Fibroblast of peridontal ligament (primary cell): ENCODE data around the gene KLHL5.
"Not testable (repeated sequence)": the region's sequence is repeated elsewhere in the genome, so short reads cannot be mapped to it uniquely, and the experiment has no call there.

Experiments used
- DNase-seq: peaks from one replicate; pipeline ENCODE4 v3.0.0-alpha.2; 2010; ENCODE audit errors: extremely low read depth

Gene KLHL5, protein sequence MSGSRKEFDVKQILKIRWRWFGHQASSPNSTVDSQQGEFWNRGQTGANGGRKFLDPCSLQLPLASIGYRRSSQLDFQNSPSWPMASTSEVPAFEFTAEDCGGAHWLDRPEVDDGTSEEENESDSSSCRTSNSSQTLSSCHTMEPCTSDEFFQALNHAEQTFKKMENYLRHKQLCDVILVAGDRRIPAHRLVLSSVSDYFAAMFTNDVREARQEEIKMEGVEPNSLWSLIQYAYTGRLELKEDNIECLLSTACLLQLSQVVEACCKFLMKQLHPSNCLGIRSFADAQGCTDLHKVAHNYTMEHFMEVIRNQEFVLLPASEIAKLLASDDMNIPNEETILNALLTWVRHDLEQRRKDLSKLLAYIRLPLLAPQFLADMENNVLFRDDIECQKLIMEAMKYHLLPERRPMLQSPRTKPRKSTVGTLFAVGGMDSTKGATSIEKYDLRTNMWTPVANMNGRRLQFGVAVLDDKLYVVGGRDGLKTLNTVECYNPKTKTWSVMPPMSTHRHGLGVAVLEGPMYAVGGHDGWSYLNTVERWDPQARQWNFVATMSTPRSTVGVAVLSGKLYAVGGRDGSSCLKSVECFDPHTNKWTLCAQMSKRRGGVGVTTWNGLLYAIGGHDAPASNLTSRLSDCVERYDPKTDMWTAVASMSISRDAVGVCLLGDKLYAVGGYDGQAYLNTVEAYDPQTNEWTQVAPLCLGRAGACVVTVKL

DNA sequence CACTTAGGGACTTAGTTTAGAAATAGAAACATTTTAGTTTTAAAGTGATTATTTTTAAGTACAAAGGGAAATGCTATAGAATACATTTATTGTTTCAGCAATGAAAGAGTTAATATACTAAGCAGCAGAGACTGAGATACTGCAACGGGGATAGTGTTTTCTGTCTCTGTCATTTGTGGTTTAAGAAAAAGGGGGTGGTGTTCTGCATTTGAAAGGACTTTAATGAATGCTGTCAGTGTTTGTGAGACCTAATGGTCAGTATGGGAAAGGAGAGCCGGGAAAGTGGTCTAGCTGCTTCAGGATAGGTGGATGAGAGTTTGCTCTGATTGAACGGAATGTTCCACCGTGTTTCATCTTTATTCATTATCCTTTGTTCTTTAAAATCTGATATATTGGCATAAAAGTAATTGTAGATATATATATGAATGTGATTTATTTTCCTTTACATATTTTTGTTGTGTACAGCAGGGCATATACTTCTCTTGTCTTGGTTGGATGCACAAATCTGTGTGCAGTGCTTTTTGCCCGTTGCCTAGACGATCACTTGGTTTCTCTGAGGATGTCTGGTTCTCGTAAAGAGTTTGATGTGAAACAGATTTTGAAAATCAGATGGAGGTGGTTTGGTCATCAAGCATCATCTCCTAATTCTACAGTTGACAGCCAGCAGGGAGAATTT lies at the start of gene KLHL5:
Gene KLHL5 (plus strand): TSS at position 139 of the 676 bp plus-strand sequence. CDS start 421 bp downstream, at position 560.
- peak; percentile 55 for DNase-seq

DNA sequence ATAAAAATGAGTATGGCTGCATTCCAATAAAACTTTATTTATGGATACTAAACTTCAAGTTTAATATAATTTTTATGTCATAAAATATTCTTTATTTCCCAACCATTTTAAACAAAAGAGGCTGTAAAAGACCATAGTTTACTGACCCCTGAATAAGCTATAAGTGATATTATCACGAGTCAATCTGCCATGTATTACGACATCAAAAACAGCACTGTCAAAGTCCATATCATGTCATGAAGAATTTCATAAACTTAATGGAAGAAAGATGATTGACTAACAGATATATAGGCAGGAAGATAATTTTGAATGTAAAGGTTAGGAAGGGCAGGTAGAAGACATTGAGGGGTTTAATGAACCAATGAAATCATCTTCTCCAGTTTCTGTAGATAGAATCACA lies 48.0 kb upstream of the KLHL5 start:
- no peak for DNase-seq

DNA sequence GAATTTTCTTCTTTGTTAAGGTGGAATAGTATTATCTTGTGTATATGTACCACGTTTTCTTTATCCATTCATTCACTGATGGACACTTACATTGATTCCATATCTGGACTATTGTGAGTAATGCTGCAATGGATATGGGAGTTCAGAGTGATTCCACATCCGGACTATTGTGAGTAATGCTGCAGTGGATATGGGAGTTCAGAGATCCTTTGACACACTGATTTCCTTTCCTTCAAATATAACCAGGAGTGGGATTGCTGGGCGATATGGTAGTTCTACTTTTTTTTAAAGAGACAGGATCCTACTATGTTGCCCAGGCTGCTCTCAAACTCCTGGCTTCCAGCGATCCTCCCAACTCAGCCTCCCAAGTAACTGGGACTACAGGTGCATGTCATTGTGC lies 41.9 kb upstream of the KLHL5 start:
- no peak for DNase-seq

DNA sequence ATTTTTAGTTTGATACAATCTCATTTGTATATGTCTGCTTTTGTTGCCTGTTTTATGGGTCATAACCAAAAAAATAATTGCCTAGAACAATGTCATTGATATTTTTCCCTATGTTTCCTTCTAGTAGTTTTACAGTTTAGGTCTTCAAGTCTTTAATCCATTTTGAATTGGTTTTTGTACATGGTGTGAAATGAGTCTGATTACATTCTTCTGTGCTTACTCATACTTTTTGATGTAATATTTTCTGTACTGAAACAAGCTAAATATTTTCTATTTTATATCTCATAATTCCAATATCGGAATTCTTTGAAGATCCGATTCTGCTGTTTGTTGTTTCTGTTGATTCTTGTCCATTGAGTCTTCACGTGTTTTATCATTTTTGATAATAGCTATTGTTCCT lies 40.4 kb upstream of the KLHL5 start:
- DNase-seq: peak; percentile 16

DNA sequence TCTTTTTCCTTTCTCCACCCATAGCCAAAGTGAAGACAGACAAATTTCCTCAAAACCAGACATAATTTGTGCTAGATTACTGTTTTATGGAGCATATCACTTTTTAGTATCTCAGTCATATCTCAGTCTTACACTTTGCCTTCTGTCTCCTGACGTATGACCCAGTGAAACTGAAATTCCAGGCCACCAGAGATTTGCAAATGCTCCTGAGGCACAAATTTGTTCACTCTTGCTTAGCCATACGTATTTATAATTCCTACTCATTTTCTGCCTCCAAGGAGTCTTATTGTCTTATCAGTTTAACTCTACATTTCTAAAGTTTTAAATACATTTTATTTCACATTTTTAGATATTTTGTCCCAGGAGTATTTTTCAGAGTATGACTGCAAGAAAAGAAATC lies 39.8 kb upstream of the KLHL5 start:
- no peak for DNase-seq

DNA sequence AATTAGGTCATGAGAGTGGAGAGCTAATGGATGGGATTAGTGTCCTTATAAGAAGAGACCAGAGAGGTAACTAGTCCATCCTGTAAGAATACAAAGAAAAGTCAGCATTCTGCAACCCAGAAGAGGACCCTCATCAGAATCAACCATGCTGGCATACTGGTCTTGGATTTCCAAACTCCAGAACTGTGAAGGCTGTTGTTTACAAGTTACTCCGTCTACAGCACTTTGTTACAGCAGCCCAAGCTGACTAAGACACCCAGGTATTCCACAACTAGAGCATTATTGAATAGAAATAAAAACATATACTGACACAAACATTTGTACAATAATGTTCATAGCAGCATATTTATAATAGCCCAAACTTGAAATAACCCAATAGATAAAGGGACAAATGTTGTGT lies 39.0 kb upstream of the KLHL5 start:
- no peak for DNase-seq

DNA sequence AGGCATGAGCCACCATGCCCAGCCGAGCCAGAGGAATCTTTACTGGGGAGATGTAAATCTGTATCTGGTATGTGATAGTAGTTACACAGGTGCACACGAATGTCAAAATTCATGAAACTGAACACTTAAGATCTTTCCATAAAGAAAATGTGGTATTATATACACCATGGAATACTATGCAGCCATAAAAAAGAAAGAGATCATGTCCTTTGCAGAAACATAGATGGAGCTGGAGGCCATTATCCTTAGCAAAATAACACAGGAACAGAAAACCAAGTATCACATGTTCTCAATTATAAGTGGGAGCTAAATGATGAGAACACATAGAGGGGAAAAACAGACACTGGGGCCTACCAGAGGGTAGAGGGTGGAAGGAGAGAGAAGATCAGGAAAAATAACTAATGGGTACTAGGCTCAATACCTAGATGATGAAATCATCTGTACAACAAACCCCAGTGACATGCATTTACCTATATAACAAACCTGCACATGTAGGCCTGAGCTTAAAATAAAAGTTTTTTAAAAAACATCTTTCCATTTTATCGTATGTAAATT lies 37.6 kb upstream of the KLHL5 start:
- no peak for DNase-seq

DNA sequence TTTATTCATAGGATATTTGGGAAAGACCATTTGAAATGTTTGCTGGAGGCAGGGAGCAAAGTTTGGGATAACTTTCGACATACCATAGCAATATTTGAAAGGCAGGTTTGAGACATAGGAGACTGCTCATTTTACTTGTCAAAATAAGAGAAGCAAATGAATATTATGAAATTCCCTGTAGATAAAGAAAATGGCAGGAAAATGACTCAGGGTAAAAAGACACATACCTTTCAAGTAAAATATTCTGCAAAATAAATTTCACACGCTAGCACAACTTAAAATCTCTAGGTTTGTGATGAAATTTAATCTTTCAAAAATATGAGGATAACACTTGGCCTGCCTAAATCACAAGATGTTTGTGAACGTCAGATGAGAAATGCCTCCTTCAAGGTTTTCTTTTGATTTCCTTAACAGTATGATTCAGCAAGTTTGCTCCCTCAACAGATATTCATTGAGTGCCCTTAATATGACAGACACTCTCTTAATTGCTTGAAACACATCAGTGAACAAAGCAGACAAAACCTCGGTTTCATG lies 36.4 kb upstream of the KLHL5 start:
- peak; percentile 24 for DNase-seq

DNA sequence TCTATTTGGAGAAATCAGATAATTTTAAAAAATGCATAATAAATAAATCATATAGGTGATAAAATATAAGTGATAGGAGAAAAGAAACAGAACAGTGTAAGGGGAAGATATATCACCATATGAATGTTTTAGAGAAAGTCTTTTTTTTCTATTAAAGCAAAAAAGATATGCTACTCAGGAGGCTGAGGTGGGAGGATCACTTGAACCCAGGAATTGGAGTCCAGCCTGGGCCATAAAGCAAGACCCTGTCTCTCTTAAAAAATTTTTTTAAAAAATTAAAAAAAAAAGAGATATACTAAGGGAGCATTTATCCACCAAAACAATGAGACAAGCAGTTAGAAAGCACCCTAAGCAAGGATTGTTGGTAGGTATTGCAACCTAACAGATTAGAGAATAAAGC lies 35.9 kb upstream of the KLHL5 start:
- DNase-seq: no peak

DNA sequence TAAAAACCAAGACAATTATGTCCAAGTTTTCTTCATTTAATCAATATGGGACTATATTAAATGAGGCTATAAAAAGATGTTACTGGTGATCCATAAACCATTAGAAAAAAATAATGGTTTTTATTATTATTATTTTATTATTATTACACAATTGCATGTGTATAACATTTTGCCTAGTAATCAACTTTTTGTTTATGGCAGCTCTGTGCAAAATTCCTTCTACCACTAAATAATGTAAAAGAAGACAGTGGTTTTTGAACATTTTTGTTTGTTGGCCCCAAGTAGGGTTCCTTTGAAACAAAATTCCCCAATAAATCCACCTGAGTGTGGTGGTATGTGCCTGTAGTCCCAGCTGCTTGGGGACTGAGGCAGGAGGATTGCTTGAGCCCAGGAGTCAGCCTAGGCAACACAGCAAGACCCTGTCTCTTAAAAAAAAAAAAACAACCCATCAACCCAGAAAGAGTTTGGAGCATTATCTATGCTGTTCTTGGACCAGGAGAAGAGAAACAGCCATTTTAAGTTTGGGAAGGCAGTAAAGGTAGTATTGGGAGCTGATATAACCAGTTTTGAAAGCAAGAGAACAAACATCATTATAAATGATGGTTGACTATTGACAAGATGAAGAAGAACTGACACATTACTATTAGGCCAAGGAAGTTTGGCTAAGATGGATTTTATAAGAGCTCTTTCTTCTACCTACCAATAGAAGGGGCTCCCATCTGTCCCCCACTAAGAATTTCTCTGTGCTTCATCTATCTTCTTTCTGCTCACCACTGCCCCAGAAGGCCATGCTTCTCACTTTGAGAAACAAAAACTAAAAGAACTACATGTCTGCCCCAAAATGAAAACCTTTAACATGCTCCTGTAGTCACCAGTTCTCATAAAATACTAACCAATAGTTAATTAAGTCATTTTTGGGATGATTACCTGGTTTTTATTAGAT lies 32.0 kb upstream of the KLHL5 start:
- no peak for DNase-seq

DNA sequence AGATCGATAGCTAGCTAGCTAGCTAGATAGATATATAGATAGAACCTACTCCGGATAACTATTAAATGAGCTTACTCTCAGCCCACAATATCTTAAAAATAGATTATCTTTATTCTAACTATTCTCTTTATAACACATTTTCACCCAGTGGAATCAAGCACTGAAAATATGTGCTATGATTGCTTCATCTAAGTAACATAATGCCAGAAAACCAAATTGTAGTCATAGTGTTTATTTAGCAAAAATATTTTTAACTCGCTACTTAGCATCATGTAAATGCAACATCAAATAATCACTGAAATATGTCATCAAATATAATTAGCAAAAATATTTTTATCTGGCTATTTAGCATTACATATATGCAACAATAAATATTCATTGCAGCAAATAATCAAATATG lies 31.3 kb upstream of the KLHL5 start:
- peak; percentile 52 for DNase-seq

DNA sequence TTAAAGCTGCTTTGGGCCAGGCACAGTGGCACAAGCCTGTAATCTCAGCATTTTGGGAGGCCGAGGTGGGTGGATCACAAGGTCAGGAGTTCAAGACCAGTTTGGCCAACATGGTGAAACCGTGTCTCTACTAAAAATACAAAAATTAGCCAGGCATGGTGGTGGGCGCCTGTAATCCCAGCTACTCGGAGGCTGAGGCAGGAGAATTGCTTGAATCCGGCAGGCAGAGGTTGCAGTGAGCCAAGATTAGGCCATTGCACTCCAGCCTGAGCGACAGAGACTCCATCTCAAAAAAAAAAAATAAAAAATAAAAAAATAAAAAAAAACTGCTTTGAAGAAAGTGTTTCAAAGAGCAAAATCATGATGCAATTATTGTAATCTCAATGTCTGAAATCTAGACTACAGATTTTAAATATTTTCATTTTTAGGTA lies 30.4 kb upstream of the KLHL5 start:
- not testable (repeated sequence) for DNase-seq

DNA sequence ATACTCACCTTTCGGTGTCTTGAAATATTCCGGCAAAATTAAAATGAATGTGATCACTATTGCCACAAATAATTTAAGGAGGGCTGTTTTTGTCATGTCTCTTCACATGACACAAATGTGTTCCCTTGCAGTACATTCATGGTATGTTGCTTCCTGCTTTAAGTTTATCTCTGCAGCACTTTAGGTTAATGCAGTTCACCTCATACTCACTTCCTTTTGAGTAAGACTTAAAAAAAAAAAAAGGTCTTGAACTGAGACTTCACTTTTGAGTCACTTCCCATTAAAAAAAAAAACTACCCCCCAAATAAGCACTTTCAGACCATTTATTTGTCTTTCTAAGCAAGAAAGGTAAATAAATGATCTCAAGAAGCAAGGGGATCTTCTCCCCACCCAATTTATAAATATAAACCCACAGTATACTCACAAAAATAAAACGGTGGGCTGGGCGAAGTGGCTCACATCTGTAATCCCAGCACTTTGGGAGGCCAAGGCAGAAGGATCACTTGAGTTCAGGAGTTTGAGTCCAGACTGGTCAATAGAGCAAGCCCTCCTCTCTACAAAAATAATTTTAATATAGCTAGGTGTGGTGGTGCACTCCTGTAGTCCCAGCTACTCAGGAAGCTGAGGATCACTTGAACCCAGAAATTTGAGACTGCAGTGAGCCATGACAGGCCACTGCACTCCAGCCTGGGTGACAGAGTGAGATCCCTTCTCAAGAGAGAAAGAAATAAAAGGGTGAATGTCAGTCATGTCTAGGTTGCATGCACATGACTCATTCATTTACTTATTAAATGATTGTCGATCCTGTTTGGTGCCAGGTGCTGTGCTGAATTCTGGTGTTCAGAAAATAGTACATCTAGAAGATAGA lies 29.6 kb upstream of the KLHL5 start, which contains the start of gene TMEM156:
Gene TMEM156 (minus strand): TSS at position 192 of the 868 bp plus-strand sequence. CDS start 96 bp downstream, at position 96.
- DNase-seq: no peak

DNA sequence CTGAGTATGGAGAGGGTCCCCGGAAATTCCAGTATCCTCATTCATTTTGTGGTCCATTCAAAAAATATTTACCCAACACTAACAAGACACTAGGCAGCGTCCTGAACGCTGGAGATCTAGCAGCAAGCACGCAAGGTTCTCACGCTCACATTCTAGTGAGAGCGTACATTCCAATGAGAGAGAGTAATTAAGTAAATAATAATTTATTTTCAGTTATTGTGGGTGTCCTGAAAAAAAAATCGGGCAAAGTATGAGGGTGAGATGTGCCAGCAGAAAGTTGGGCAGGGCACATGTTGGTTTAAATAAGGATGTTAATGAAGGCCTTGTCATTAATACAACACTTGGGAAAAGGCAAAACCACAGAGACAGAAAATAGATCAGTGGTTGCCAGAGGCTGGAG lies 25.9 kb upstream of the KLHL5 start:
- no peak for DNase-seq

DNA sequence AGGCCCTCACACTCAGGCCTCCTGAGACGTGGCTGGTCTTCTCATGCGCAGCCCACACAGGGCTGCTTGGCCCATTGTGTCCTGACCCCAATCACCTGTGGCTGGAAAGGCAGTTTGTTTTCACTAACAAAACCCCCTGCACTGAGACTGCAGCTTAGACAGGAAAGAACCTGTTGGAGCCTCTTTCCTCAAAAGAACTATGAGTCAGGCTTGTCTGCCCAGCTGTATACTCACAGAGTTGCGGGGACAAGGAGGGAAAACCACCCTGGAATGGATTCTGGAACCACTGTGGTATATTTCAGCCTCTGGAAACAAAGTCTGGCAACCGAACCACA lies 24.6 kb upstream of the KLHL5 start:
- DNase-seq: peak; percentile 40

DNA sequence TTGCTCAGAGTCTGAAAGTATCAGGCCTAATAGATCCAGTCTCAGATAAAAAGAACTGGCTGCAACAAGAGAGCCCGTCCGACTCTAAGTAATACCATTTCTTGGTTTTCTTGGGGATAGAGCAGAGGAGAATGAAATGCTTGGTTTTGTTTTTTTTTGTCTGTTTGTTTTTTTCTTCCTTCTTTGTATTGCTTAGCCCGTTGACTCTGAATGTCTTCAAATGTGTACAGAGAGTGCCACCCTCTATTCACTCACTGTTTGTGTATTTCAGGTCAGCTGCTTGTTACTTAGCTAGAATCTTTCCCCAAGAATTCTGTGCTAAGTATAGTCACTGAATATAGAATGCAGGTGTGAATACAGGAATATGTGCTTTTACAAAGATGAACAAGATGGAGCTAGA lies 24.1 kb upstream of the KLHL5 start:
- DNase-seq: no peak

DNA sequence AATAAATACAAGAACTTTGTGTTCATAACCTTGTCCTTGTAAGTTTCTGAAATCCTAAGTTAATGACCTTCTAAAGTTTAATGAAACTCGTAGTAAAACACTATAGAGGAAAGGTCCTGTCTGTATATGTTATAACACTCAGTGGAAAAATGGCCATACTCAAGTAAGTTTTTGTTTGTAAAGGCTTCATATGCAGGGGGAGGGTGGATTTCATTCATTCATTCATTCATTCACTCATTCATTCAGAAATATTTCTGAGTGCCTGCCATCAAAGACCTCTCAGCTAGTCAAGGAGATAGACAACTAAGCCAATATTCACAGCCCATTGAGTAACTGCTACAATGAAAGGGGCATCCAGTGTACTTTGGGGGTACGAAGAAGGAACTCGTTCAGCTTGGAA lies 22.9 kb upstream of the KLHL5 start:
- DNase-seq: no peak

DNA sequence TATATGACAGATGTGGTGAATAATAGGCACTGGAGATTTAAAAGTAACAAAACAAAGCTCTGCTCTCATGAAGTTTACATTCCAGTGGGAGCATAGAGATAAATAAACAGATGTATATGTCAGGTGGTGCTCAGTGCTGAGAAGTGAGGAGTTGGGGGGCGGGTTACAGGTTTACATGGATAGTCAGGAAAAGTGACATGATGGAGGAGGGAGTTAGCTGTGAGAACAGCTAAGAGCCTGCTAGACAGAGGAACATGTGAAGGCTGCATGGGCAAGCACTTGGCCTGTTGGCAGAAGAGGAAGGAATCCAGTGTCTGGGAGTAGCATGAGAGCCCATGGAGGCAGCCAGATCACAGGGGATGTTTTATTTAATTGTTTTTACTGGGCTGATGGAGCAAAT lies 19.7 kb upstream of the KLHL5 start:
- no peak for DNase-seq

DNA sequence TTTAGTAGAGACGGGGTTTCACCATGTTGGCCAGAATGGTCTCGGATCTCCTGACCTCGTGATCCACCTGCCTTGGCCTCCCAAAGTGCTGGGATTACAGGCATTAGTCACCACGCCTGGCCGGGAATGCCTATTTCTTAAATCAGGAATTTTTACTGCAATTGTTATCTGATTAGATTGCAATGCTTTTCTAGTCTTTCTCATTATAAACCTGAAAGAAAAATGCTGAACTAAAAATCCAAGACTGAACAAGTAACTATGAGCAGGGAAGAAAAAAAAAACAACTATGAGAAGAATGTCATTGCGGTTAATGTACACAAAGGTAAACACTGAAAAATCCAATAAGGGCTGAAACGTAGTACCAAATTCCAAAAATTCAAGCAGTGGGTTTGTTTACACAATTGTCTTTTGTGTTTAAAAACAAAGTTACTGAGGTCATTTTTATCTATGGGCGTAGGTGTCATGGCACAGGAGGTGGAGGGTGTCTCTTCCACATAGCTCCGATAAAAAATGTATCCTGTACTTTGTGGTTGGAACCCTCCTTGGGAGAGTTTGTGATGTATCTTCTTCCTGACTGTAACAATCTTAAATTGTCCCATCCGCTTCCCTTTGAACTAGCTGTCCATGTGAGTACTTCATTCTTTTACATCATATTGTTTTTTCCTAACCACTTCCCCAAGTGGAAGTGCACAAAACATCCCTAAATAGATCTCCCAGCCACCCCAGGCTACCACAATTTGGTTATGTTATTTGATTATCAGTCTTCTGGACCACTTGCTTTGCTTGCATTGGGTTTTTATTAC lies 18.8 kb upstream of the KLHL5 start:
- DNase-seq: peak; percentile 10
